Neuronal stem cell (in vitro differentiated cells): ENCODE measurements around the gene RIMKLB.

Experiments
- DNase-seq: peaks from one replicate; pipeline ENCODE4 v3.0.0-alpha.2; 2013; ENCODE audit warnings: low spot score
- H2AFZ ChIP-seq: one replicate; pipeline ENCODE4 v1.6.1; 2013; ENCODE audit warnings: mild to moderate bottlenecking, low read length, inconsistent platforms
- H2AK5ac ChIP-seq: 2 replicates; pipeline ENCODE4 v1.6.1; 2013; ENCODE audit warnings: low read depth, mild to moderate bottlenecking, inconsistent platforms, low read length, moderate library complexity, mixed read lengths
- H2BK120ac ChIP-seq: 2 replicates; pipeline ENCODE4 v1.6.1; 2013; ENCODE audit warnings: low read depth, mild to moderate bottlenecking, inconsistent platforms, low read length, moderate library complexity, mixed read lengths
- H2BK12ac ChIP-seq: one replicate; pipeline ENCODE4 v1.6.1; 2013; ENCODE audit warnings: low read length, inconsistent platforms
- H2BK15ac ChIP-seq: 2 replicates; pipeline ENCODE4 v1.6.1; 2013; ENCODE audit warnings: mild to moderate bottlenecking, low read length, inconsistent platforms, mixed read lengths
- H2BK5ac ChIP-seq: one replicate; pipeline ENCODE4 v1.6.1; 2013; ENCODE audit warnings: inconsistent platforms, mild to moderate bottlenecking, low read length, moderate library complexity
- H3K14ac ChIP-seq: one replicate; pipeline ENCODE4 v1.6.1; 2013; ENCODE audit warnings: low read length, inconsistent platforms
- H3K18ac ChIP-seq: 2 replicates; pipeline ENCODE4 v1.6.1; 2013; ENCODE audit warnings: low read length, inconsistent platforms
- H3K23ac ChIP-seq: 2 replicates; pipeline ENCODE4 v1.6.1; 2013; ENCODE audit warnings: low read depth, mild to moderate bottlenecking, mixed read lengths, low read length, inconsistent platforms; ENCODE audit not compliant: poor library complexity
- H3K27ac ChIP-seq: replicated peaks from 3 replicates; pipeline ENCODE4 v1.5.1; 2013; ENCODE audit warnings: low read length, inconsistent platforms
- H3K27me3 ChIP-seq, 3 experiments: 2 replicates each; pipeline ENCODE4 v1.6.1; 2013; ENCODE audit warnings: low read length in 3 of 3, mild to moderate bottlenecking in 2 of 3, inconsistent platforms in 1 of 3, low read depth in 1 of 3, mixed read lengths in 1 of 3, moderate library complexity in 1 of 3; ENCODE audit not compliant: control insufficient read depth in 3 of 3, insufficient read depth in 3 of 3
- H3K36me3 ChIP-seq, 2 donors: replicated peaks in 1 of 2; 2 replicates each; pipeline ENCODE4 v1.6.1; 2013; ENCODE audit warnings: low read length in 2 of 2; ENCODE audit not compliant: control insufficient read depth in 2 of 2, insufficient read depth in 2 of 2
- H3K4ac ChIP-seq: 2 replicates; pipeline ENCODE4 v1.6.1; 2013; ENCODE audit warnings: inconsistent platforms, mild to moderate bottlenecking, low read length, moderate library complexity
- H3K4me1 ChIP-seq, 2 donors: 1 replicate in 1 of 2; 2 replicates in 1 of 2; pipeline ENCODE4 v1.6.1; 2013; ENCODE audit warnings: low read length in 2 of 2, low read depth in 1 of 2; ENCODE audit not compliant: control insufficient read depth in 2 of 2, insufficient read depth in 1 of 2
- H3K4me2 ChIP-seq: one replicate; pipeline ENCODE4 v1.6.1; 2013; ENCODE audit warnings: mild to moderate bottlenecking, low read length, inconsistent platforms; ENCODE audit not compliant: insufficient read depth, poor library complexity, severe bottlenecking
- H3K4me3 ChIP-seq, 2 donors: 2 replicates each; pipeline ENCODE4 v1.5.1; 2013; ENCODE audit warnings: low read length in 2 of 2, mild to moderate bottlenecking in 2 of 2, inconsistent platforms in 1 of 2, moderate library complexity in 1 of 2
- H3K79me1 ChIP-seq: one replicate; pipeline ENCODE4 v1.6.1; 2013; ENCODE audit warnings: low read depth, mild to moderate bottlenecking, inconsistent platforms, low read length, moderate library complexity
- H3K9ac ChIP-seq: one replicate; pipeline ENCODE4 v1.6.1; 2013; ENCODE audit warnings: mild to moderate bottlenecking, low read depth, low read length, inconsistent platforms; ENCODE audit not compliant: poor library complexity
- H3K9me3 ChIP-seq, 2 donors: replicated peaks in 1 of 2; 2 replicates each; pipeline versions ENCODE3 to v1.6.1; 2013; ENCODE audit warnings: low read length in 2 of 2, mild to moderate bottlenecking in 2 of 2, inconsistent platforms in 1 of 2, low read depth in 1 of 2, mixed read lengths in 1 of 2, moderate library complexity in 1 of 2; ENCODE audit not compliant: control insufficient read depth in 2 of 2, insufficient read depth in 1 of 2
- H4K8ac ChIP-seq: one replicate; pipeline ENCODE4 v1.6.1; 2013; ENCODE audit warnings: low read depth, mild to moderate bottlenecking, inconsistent platforms, low read length, moderate library complexity
- H4K91ac ChIP-seq: one replicate; pipeline ENCODE4 v1.6.1; 2013; ENCODE audit warnings: low read length, low read depth, mild to moderate bottlenecking, inconsistent platforms; ENCODE audit not compliant: poor library complexity
- WGBS, 2 donors: extraction: QIAGEN DNeasy Blood & Tissue Kit; methylation state at CpG; one replicate each; pipeline ENCODE4 v1.1.7; 2013; ENCODE audit warnings: missing lambda C conversion rate in 2 of 2, mixed read lengths in 1 of 2; ENCODE audit not compliant: insufficient read length in 2 of 2, insufficient replicate concordance in 1 of 2; ENCODE audit errors: extremely low coverage in 2 of 2; 5-methylcytosine and 5-hydroxymethylcytosine counted together

Gene RIMKLB

DNA sequence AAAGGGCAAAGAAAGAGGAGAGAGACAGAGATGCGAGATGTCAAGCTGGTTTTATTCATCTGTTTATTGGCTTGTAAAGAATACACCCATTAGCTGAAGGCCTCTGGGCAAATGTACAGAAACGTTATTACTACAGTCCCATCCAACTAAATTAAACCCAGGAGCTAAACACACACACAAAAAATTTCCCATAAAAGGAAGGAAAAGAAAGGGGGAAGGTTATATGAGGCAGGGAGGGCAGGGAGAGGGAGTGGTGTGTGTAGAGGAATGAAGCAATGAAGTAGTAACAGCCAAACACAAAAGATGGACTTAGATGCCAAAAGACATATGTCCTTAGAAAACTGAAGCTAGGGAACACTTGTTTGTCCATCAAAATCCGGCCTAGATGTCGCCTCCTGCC, 32.0 kb upstream of the RIMKLB start:
- Histone ChIP-seq H3K14ac (no peak overlapping the region), H2AK5ac (no peak overlapping the region), H3K4me1 (peaks cover 0 to 11% of the 10 kb centered on the region in 2 donors), H2BK120ac (no peak overlapping the region), H3K36me3 (no peaks in the 10 kb centered on the region), H3K4ac (no peak overlapping the region), H3K9ac (no peak overlapping the region), H2AFZ (no peak overlapping the region), H3K4me3 (no peak overlapping the region), H3K79me1 (no peaks in the 10 kb centered on the region), H4K91ac (no peak overlapping the region), H3K27ac (no peak overlapping the region), H2BK5ac (no peak overlapping the region), H2BK15ac (no peak overlapping the region), H3K23ac (no peak overlapping the region), H3K27me3 (peaks cover 0 to 4% (median 0%) of the 10 kb centered on the region in 3 experiments), H3K18ac (no peak overlapping the region), H2BK12ac (no peak overlapping the region), H3K9me3 (no peaks in the 10 kb centered on the region), H3K4me2 (no peak overlapping the region), H4K8ac (no peak overlapping the region)
- no CpG with 5 or more reads among the region's 4 CpGs for WGBS, 2 donors
- no peak for DNase-seq

DNA sequence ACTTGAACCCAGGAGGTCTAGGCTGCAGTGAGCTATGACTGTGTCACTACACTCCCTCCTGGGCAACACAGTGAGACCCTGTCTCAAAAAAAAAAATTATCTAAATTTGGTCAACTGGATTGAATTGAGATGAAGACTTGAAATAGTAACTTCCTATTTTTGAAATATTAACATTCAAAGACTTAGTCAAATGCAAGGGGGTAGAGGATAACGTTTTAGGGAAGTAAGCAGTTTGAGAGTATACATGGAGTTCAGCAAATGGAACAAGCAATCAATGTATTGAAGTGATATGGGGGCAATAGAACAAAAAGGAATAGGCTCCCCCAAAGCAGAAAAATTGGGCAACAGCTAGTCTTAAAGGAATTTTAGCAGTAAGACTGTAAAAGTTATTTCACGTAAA, 30.5 kb upstream of the RIMKLB start:
- DNase-seq, result no peak
- Histone ChIP-seq H3K36me3 (no peaks in the 10 kb centered on the region), H3K9me3 (no peaks in the 10 kb centered on the region), H3K27ac (no peak overlapping the region), H3K4me2 (no peak overlapping the region), H3K79me1 (no peaks in the 10 kb centered on the region), H3K4ac (no peak overlapping the region), H2AFZ (no peak overlapping the region), H2BK5ac (no peak overlapping the region), H2AK5ac (no peak overlapping the region), H3K18ac (no peak overlapping the region), H2BK12ac (no peak overlapping the region), H3K4me3 (no peak overlapping the region), H2BK15ac (no peak overlapping the region), H4K91ac (no peak overlapping the region), H3K23ac (no peak overlapping the region), H3K27me3 (no peaks in the 10 kb centered on the region), H3K9ac (no peak overlapping the region), H4K8ac (no peak overlapping the region), H3K14ac (no peak overlapping the region), H3K4me1 (peaks cover 0 to 6% of the 10 kb centered on the region in 2 donors), H2BK120ac (no peak overlapping the region)
- no CpG with 5 or more reads among the region's 2 CpGs for WGBS, 2 donors

DNA sequence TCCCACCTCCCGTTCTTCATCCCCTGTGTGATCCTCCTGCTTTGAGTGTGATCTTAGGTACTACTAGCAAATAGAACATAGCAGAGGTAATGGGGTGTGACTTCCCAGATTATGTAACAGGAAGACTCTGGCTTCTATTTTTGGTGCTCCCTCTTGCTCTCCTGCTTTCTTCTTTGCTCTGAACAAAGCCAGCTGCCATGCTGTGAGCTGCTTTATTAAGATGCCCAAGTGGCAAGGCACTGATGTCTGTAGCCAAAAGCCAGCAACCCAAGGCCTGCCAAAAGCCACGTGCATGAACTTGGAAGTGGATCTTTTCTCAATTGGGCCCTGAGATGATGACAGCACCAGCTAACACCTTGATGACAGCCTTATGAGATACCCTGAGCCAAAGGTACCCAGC, 29.4 kb upstream of the RIMKLB start:
- H2AFZ ChIP-seq, result no peak overlapping the region
- H2AK5ac ChIP-seq, result no peak overlapping the region
- no peaks in the 10 kb centered on the region for H3K27me3 ChIP-seq
- H2BK12ac ChIP-seq, result no peak overlapping the region
- H3K4me2 ChIP-seq, result no peak overlapping the region
- no peak overlapping the region for H4K8ac ChIP-seq
- H3K9ac ChIP-seq, result no peak overlapping the region
- no peak overlapping the region for H2BK5ac ChIP-seq
- no peak overlapping the region for H3K14ac ChIP-seq
- H3K36me3 ChIP-seq, result no peaks in the 10 kb centered on the region
- no peak overlapping the region for H2BK15ac ChIP-seq
- no peak overlapping the region for H3K4me3 ChIP-seq
- no peak overlapping the region for H3K23ac ChIP-seq
- H4K91ac ChIP-seq, result no peak overlapping the region
- H3K4ac ChIP-seq, result no peak overlapping the region
- WGBS, 2 donors, result no CpG with 5 or more reads among the region's 2 CpGs
- H3K27ac ChIP-seq, result no peak overlapping the region
- no peak for DNase-seq
- no peaks in the 10 kb centered on the region for H3K9me3 ChIP-seq
- no peaks in the 10 kb centered on the region for H3K79me1 ChIP-seq
- no peak overlapping the region for H2BK120ac ChIP-seq
- H3K4me1 ChIP-seq, result no peaks in the 10 kb centered on the region
- no peak overlapping the region for H3K18ac ChIP-seq

DNA sequence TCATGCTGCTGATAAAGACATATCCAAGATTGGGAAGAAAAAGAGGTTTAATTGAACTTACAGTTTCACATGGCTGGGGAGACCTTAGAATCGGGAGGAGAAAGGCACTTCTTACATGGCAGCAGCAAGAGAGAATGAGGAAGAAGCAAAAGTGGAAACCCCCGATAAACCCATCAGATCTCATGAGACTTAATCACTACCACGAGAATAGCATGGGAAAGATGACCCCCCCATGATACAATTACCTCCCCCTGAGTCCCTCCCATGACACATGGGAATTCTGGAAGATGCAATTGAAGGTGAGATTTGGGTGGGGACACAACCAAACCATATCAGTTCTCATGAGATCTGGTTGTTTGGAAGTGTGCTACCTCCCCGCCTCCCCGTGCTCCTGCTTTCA, 25.4 kb upstream of the RIMKLB start:
- H2AK5ac ChIP-seq, result no peak overlapping the region
- H2BK12ac ChIP-seq, result no peak overlapping the region
- H3K4ac ChIP-seq, result no peak overlapping the region
- H2BK5ac ChIP-seq, result no peak overlapping the region
- H3K9me3 ChIP-seq, result no peaks in the 10 kb centered on the region
- no peak overlapping the region for H4K8ac ChIP-seq
- H3K4me2 ChIP-seq, result no peak overlapping the region
- no peak overlapping the region for H4K91ac ChIP-seq
- H2AFZ ChIP-seq, result no peak overlapping the region
- H2BK120ac ChIP-seq, result no peak overlapping the region
- WGBS, 2 donors, result no CpG with 5 or more reads among the region's 5 CpGs
- no peaks in the 10 kb centered on the region for H3K79me1 ChIP-seq
- no peak overlapping the region for H3K27ac ChIP-seq
- no peaks in the 10 kb centered on the region for H3K36me3 ChIP-seq
- H3K23ac ChIP-seq, result no peak overlapping the region
- H3K18ac ChIP-seq, result no peak overlapping the region
- H3K4me3 ChIP-seq, result no peak overlapping the region
- no peak for DNase-seq
- no peak overlapping the region for H2BK15ac ChIP-seq
- H3K14ac ChIP-seq, result no peak overlapping the region
- H3K9ac ChIP-seq, result no peak overlapping the region
- H3K27me3 ChIP-seq, result no peaks in the 10 kb centered on the region
- peaks cover 0 to 3% of the 10 kb centered on the region in 2 donors for H3K4me1 ChIP-seq
